Suppressor macrophage (primary cell): ENCODE measurements around the gene CRLF3.
"Not testable (repeated sequence)": the region's sequence is repeated elsewhere in the genome, so short reads cannot be mapped to it uniquely, and the experiment has no call there.

Experiments
- DNase-seq, 4 experiments: peaks; one replicate each; pipeline ENCODE4 v3.0.0-alpha.2; 2020 to 2022

CRLF3 gene

DNA sequence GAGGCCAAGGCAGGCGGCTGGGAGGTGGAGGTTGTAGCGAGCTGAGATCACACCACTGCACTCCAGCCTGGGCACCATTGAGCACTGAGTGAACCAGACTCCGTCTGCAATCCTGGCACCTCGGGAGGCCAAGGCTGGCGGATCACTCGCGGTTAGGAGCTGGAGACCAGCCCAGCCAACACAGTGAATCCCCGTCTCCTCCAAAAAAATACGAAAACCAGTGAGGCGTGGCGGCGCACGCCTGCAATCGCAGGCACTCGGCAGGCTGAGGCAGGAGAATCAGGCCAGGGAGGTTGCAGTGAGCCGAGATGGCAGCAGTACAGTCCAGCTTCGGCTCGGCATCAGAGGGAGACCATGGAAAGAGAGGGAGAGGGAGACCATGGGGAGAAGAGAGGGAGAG is 88.1 kb downstream of the CRLF3 start:
- DNase-seq, result not testable (repeated sequence)

DNA sequence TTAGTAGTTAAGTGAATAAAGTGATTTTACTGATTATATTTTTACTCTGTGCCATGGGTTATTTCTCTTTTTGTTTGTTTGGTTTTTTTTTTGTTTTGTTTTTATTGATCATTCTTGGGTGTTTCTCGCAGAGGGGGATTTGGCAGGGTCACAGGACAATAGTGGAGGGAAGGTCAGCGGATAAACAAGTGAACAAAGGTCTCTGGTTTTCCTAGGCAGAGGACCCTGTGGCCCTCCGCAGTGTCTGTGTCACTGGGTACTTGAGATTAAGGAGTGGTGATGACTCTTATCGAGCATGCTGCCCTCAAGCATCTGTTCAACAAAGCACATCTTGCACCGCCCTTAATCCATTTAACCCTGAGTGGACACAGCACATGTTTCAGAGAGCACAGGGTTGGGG is 88.8 kb downstream of the CRLF3 start:
- not testable (repeated sequence) for DNase-seq

DNA sequence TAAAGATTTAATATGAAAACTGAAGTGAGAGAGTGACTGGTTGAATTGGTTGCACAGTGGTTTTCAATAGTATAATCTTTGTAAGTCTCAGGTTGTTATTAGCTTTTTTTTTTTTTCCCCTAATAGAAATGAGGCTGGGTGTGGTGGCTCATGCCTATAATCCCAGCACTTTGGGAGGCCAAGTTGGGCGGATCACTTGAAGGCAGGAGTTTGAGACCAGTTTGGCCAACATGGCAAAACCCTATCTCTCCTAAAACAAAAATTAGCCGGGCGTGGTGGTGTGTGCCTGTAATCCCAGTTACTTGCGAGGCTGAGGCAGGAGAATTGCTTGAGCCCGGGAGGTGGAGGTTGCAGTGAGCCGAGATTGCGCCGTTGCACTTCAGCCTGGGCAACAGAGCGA is 89.3 kb downstream of the CRLF3 start:
- not testable (repeated sequence) for DNase-seq

DNA sequence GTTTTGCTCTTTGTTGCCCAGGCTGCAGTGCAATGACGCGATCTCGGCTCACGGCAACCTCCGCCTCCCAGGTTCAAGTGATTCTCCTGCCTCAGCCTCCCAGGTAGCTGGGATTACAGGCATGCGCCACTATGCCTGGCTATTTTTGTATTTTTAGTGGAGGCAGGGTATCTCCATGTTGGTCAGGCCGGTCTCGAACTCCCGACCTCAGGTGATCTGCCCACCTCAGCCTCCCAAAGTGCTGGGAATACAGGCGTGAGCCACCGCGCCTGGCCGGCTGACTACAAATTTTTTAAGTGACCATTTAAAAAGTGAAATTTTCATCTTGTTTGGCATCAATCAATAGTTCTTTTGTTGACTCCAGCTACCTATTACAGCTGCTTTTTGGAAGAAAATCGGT is 90.3 kb downstream of the CRLF3 start:
- not testable (repeated sequence) for DNase-seq
